ENCODE measurements around the gene GNAT1. TPM values are rescaled to one million over a fixed set of nuclear protein-coding genes. Genes with fewer than 3 reads are reported as not detected.
A peak's percentile ranks its signal among the peaks of the same experiment; 100 is the strongest.

GNAT1 gene
- total RNA-seq, 1 experiment from 2014 or later, result 0.50 TPM

DNA sequence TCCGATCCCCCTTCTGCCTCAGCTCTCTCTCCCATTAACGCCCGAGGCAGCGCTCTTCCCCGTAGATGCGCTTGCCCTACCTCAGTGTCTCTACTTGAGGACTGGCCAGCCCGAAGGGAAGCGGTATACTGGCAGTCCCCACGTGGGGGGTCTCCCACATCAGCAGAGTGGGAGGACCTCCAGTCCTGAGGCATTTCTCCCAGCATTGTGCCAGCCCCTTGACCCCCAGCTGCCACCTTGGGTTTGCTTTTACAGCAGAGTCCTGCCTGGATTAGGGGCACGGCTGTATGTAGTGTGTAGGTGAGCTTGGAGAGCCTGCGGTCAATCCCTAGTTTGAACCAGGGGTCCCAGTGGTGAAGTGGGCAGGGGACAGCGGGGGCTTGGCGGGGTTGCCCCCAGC lies 35.5 kb upstream of the GNAT1 start:
- CTCF ChIA-PET, result no interaction called here
- TF ChIP-seq, protein P1, sequence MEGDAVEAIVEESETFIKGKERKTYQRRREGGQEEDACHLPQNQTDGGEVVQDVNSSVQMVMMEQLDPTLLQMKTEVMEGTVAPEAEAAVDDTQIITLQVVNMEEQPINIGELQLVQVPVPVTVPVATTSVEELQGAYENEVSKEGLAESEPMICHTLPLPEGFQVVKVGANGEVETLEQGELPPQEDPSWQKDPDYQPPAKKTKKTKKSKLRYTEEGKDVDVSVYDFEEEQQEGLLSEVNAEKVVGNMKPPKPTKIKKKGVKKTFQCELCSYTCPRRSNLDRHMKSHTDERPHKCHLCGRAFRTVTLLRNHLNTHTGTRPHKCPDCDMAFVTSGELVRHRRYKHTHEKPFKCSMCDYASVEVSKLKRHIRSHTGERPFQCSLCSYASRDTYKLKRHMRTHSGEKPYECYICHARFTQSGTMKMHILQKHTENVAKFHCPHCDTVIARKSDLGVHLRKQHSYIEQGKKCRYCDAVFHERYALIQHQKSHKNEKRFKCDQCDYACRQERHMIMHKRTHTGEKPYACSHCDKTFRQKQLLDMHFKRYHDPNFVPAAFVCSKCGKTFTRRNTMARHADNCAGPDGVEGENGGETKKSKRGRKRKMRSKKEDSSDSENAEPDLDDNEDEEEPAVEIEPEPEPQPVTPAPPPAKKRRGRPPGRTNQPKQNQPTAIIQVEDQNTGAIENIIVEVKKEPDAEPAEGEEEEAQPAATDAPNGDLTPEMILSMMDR (IDR thresholded peaks at IDR 0.05; ENCODE audit: insufficient read depth in 1 of 2, low read depth in 1 of 2, low read length in 1 of 2, severe bottlenecking in 1 of 2, unreplicated experiment in 1 of 2), result no peak
- Mint-ChIP-seq H3K36me3 (ENCODE audit: insufficient read depth, unreplicated experiment) (peaks cover 14% of the 10 kb centered on the region), H3K9me3 (ENCODE audit: unreplicated experiment) (no peaks in the 10 kb centered on the region), H3K27ac (ENCODE audit: unreplicated experiment) (peak overlapping the region; percentile 76), H3K27me3 (ENCODE audit: insufficient read depth, unreplicated experiment) (no peaks in the 10 kb centered on the region), H3K4me3 (ENCODE audit: unreplicated experiment) (peak overlapping the region; percentile 90), H3K4me1 (ENCODE audit: low read depth, unreplicated experiment) (peaks cover 30% of the 10 kb centered on the region)
- intact Hi-C loops (cut with micrococcal nuclease; ENCODE audit: unreplicated experiment), result loop anchor here (1.0 kb wide), 2 partner anchors 33 to 35 kb away; no protein-coding TSS in a partner anchor
- H3K9me3 ChIP-seq, result no peaks in the 10 kb centered on the region
- H3K27me3 ChIP-seq (replicated peaks; ENCODE audit: control insufficient read depth, insufficient read depth, low read length), result no peaks in the 10 kb centered on the region
- H3K4me3 ChIP-seq (ENCODE audit: low read depth, low read length), result peak overlapping the region; percentile 70
- no TSS peak for BruUV-seq (replicated peaks)
- DNase-seq, result no peak
- peaks cover 25% of the 10 kb centered on the region for H3K4me1 ChIP-seq
- H3K36me3 ChIP-seq (ENCODE audit: control insufficient read depth, insufficient read depth, low read length), result no peaks in the 10 kb centered on the region
- POLR2A ChIA-PET, result interaction anchor here (0.5 to 0.7 kb wide), 2 partner anchors 17 to 198 kb away, joined by 3 read pairs; no protein-coding TSS in a partner anchor

DNA sequence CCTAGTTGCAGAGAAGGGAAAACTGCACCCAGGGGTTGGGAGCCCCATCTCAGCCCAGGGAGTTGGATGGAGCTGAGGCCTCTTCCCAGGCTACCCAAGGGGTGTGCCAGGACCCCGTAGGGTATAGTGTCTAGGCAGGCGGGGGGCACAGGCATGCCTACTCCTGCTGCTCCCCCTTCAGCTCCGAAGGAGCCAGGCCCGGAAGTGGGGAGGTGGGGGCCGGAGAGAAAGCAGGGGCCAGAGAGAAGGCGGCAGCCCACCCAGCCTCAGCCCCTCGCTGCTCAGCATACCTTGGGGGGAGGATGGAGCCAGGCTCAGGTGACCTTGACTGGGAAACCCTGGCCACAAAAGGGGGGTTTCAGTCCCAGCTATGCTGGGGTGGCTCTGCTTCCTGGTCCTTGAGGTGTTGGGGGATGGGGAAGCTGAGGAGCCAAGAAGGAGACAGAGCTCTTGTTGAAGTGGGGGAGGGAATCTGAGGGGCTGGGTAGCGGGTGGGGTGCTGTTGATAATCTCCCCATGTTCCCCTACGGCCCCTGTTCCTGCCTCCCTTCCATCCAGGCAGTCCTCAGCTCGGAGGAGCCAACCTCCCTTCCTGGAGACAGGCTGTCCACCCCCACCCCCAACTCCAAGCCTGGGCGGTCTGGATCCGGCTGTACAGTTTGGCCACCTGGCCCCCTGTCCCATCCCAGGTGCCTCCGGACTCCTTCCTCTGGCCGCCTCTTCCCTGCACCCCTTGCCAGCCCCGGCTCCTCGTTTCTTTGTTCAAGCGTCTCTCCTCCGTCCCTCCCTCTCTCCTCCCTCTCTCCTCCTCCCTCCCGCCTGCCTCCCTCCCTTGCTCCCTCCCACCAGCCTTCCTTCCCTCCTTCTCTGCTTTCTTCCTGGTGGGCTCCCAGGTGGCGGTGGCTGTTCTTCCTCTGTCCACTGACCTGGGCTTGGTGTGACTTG lies 34.6 kb upstream of the GNAT1 start:
- peaks cover 14% of the 10 kb centered on the region for H3K36me3 Mint-ChIP-seq (ENCODE audit: insufficient read depth, unreplicated experiment)
- H3K9me3 Mint-ChIP-seq (ENCODE audit: unreplicated experiment), result no peaks in the 10 kb centered on the region
- no peaks in the 10 kb centered on the region for H3K27me3 Mint-ChIP-seq (ENCODE audit: insufficient read depth, unreplicated experiment)
- H3K4me3 Mint-ChIP-seq (ENCODE audit: unreplicated experiment), result peak overlapping the region; percentile 90
- no TSS peak for BruUV-seq (replicated peaks)
- intact Hi-C loops (cut with micrococcal nuclease; ENCODE audit: unreplicated experiment), result no loop called here
- Histone ChIP-seq H3K9me3 (no peaks in the 10 kb centered on the region), H3K27me3 (replicated peaks; ENCODE audit: control insufficient read depth, insufficient read depth, low read length) (no peaks in the 10 kb centered on the region), H3K36me3 (ENCODE audit: control insufficient read depth, insufficient read depth, low read length) (no peaks in the 10 kb centered on the region), H3K4me3 (ENCODE audit: low read depth, low read length) (peak overlapping the region; percentile 70; the same call in 1 of the 2 replicates), H3K4me1 (peaks cover 25% of the 10 kb centered on the region)
- ChIA-PET CTCF (interaction anchor here (0.7 kb wide), 1 partner anchor 9 kb away, joined by 5 read pairs; no protein-coding TSS in a partner anchor), POLR2A (interaction anchor here (0.7 kb wide), 1 partner anchor 18 kb away, joined by 3 read pairs; no protein-coding TSS in a partner anchor)
- DNase-seq, result no peak
- H3K4me1 Mint-ChIP-seq (ENCODE audit: low read depth, unreplicated experiment), result peaks cover 30% of the 10 kb centered on the region
- TF ChIP-seq, protein P1 (IDR thresholded peaks at IDR 0.05; ENCODE audit: insufficient read depth in 1 of 2, low read depth in 1 of 2, low read length in 1 of 2, severe bottlenecking in 1 of 2, unreplicated experiment in 1 of 2), result no peak
- no peak overlapping the region for H3K27ac Mint-ChIP-seq (ENCODE audit: unreplicated experiment)

DNA sequence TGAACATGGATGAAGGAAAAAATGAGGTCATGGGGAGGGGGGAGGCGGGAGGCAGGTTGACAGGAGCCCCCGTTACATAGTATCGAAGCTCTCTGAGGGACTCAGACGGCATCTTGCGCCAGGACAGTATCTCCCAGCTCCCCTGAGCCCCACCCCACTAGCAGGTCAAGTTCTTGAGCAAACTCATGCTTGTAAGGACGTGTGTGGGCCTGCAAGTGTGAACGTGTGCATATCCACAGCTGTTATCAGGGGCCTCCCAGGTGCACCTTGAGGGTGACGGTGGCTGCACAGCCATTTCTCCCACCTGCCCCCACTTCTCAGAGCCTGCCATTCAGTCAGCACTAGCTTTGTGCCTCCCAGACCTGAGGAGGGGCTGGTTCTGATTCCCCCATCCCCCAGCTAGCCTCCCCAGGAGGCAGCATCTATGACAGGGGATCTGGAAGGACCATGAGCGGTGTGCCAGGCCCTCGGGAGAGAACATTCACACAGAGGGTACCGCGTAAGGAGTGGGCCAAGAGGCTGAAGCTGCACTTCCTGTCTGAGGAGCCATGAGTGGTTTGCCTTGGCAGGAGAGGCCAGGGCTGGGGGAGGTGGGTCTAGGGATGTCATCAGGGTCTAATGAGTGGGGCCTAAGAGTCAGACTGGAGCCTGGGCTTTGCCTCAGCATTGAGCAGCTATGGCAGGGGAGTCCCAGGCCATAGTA lies 33.4 kb upstream of the GNAT1 start:
- peak overlapping the region; percentile 53 for H3K4me3 Mint-ChIP-seq (ENCODE audit: unreplicated experiment)
- no peak overlapping the region for H3K4me3 ChIP-seq (ENCODE audit: low read depth, low read length)
- no TSS peak for BruUV-seq (replicated peaks)

More for the DNA sequence above, 33.4 kb upstream of the GNAT1 start:
- Mint-ChIP-seq H3K4me1 (ENCODE audit: low read depth, unreplicated experiment) (peaks cover 30% of the 10 kb centered on the region), H3K27me3 (ENCODE audit: insufficient read depth, unreplicated experiment) (no peaks in the 10 kb centered on the region), H3K36me3 (ENCODE audit: insufficient read depth, unreplicated experiment) (peaks cover 14% of the 10 kb centered on the region), H3K27ac (ENCODE audit: unreplicated experiment) (no peak overlapping the region), H3K9me3 (ENCODE audit: unreplicated experiment) (no peaks in the 10 kb centered on the region)
- H3K27me3 ChIP-seq (replicated peaks; ENCODE audit: control insufficient read depth, insufficient read depth, low read length), result no peaks in the 10 kb centered on the region
- H3K9me3 ChIP-seq, result no peaks in the 10 kb centered on the region
- no peak for DNase-seq
- H3K4me1 ChIP-seq, result peaks cover 25% of the 10 kb centered on the region
- ChIA-PET POLR2A (no interaction called here), CTCF (interaction anchor here (0.6 to 0.9 kb wide), 2 partner anchors 41 to 64 kb away, joined by 3 to 6 read pairs; no protein-coding TSS in a partner anchor)
- intact Hi-C loops (cut with micrococcal nuclease; ENCODE audit: unreplicated experiment), result no loop called here
- TF ChIP-seq, protein P1 (IDR thresholded peaks at IDR 0.05; ENCODE audit: insufficient read depth in 1 of 2, low read depth in 1 of 2, low read length in 1 of 2, severe bottlenecking in 1 of 2, unreplicated experiment in 1 of 2), result no peak
- no peaks in the 10 kb centered on the region for H3K36me3 ChIP-seq (ENCODE audit: control insufficient read depth, insufficient read depth, low read length)
